Astrocyte (in vitro differentiated cells and primary cell): ENCODE results near the gene CTSL. TPM values are rescaled to one million over a fixed set of nuclear protein-coding genes. Genes with fewer than 3 reads are reported as not detected.

Experiments used
- DNase-seq: peaks from one replicate; pipeline ENCODE4 v3.0.0-alpha.2; 2010; ENCODE audit warnings: low read depth
- FAIRE-seq: peaks from 2 replicates; lab custom pipeline; 2011; peaks lifted over from hg19 to GRCh38; lab: Jason Lieb, UNC
- H2AFZ ChIP-seq: 2 replicates; pipeline ENCODE4 v1.6.0; 2012; ENCODE audit warnings: low read depth, low read length, inconsistent platforms
- H3K27ac ChIP-seq: 2 replicates; pipeline ENCODE4 v1.5.1; 2011; ENCODE audit warnings: low read depth, low read length, inconsistent platforms
- H3K27me3 ChIP-seq: 2 replicates; pipeline ENCODE4 v1.6.0; 2011; ENCODE audit warnings: low read length, inconsistent platforms; ENCODE audit not compliant: insufficient read depth
- H3K36me3 ChIP-seq: 2 replicates; pipeline ENCODE4 v1.5.1; 2011; ENCODE audit warnings: low read length, inconsistent platforms; ENCODE audit not compliant: insufficient read depth
- H3K4me1 ChIP-seq: 2 replicates; pipeline ENCODE4 v1.5.1; 2011; ENCODE audit warnings: low read length, inconsistent platforms; ENCODE audit not compliant: insufficient read depth
- H3K4me2 ChIP-seq: 2 replicates; pipeline ENCODE4 v1.6.0; 2012; ENCODE audit warnings: low read length, inconsistent platforms
- H3K4me3 ChIP-seq: 2 replicates; pipeline ENCODE4 v1.5.1; 2011; ENCODE audit warnings: low read depth, mild to moderate bottlenecking, low read length, inconsistent platforms; ENCODE audit not compliant: insufficient read depth
- H3K79me2 ChIP-seq: 2 replicates; pipeline ENCODE4 v1.6.0; 2012; ENCODE audit warnings: mild to moderate bottlenecking, low read length, inconsistent platforms; ENCODE audit not compliant: insufficient read depth
- H3K9ac ChIP-seq: 2 replicates; pipeline ENCODE4 v1.6.0; 2012; ENCODE audit warnings: mild to moderate bottlenecking, low read length, inconsistent platforms
- H3K9me3 ChIP-seq: 2 replicates; pipeline ENCODE4 v1.5.1; 2012; ENCODE audit warnings: low read depth, mild to moderate bottlenecking, low read length, inconsistent platforms; ENCODE audit not compliant: insufficient read depth
- H4K20me1 ChIP-seq: 2 replicates; pipeline ENCODE4 v1.6.0; 2012; ENCODE audit warnings: low read length, inconsistent platforms; ENCODE audit not compliant: insufficient read depth
- H3K27ac Mint-ChIP-seq: one replicate; pipeline ENCODE4 v1.8.0; 2021; ENCODE audit warnings: mild to moderate bottlenecking, mixed read lengths; ENCODE audit not compliant: unreplicated experiment
- H3K27me3 Mint-ChIP-seq: one replicate; pipeline ENCODE4 v1.8.0; 2021; ENCODE audit warnings: low read depth, mixed read lengths; ENCODE audit not compliant: unreplicated experiment
- H3K36me3 Mint-ChIP-seq: one replicate; pipeline ENCODE4 v1.8.0; 2021; ENCODE audit warnings: low read depth, mixed read lengths; ENCODE audit not compliant: unreplicated experiment
- H3K4me1 Mint-ChIP-seq: one replicate; pipeline ENCODE4 v1.8.0; 2021; ENCODE audit warnings: low read depth, mixed read lengths; ENCODE audit not compliant: unreplicated experiment
- H3K4me3 Mint-ChIP-seq: one replicate; pipeline ENCODE4 v1.8.0; 2021; ENCODE audit warnings: mild to moderate bottlenecking, moderate library complexity, mixed read lengths; ENCODE audit not compliant: unreplicated experiment
- H3K9me3 Mint-ChIP-seq: one replicate; pipeline ENCODE4 v1.8.0; 2021; ENCODE audit warnings: mild to moderate bottlenecking, mixed read lengths; ENCODE audit not compliant: unreplicated experiment
- CTCF ChIP-seq: IDR thresholded peaks from 2 replicates; pipeline ENCODE4 v1.5.1; 2011; ENCODE audit warnings: low read depth, mild to moderate bottlenecking, inconsistent platforms, low read length, moderate library complexity; ENCODE audit not compliant: insufficient read depth
- EZH2 ChIP-seq: IDR thresholded peaks from 2 replicates; pipeline ENCODE4 v1.6.1; 2012; ENCODE audit warnings: mild to moderate bottlenecking, low read length, inconsistent platforms; ENCODE audit not compliant: insufficient read depth
- total RNA-seq: library from RNA; stranded (reverse); gene quantifications from 2 replicates; pipeline ENCODE4 v1.2.1, GENCODE V29; 2021

Gene CTSL
- total RNA-seq, 1 donor from 2014 or later: 94.9 TPM

- DNase-seq: no peak
- Mint-ChIP-seq H3K27ac (no peak overlapping the region), H3K4me3 (no peak overlapping the region), H3K9me3 (peaks cover 4% of the 10 kb centered on the region), H3K36me3 (no peaks in the 10 kb centered on the region), H3K27me3 (peaks cover 13% of the 10 kb centered on the region), H3K4me1 (no peaks in the 10 kb centered on the region)
- Histone ChIP-seq H3K36me3 (no peaks in the 10 kb centered on the region), H3K4me1 (no peaks in the 10 kb centered on the region), H3K9ac (no peak overlapping the region), H2AFZ (no peak overlapping the region), H3K4me3 (no peak overlapping the region), H3K79me2 (no peaks in the 10 kb centered on the region), H3K27me3 (peaks cover 2% of the 10 kb centered on the region), H3K4me2 (no peak overlapping the region), H3K27ac (no peak overlapping the region), H4K20me1 (no peaks in the 10 kb centered on the region), H3K9me3 (no peaks in the 10 kb centered on the region)
- TF ChIP-seq CTCF: no peak
- no peak for TF ChIP-seq EZH2
- FAIRE-seq: no peak
Measured at GRCh38 chr9:87776481-87777379, 50.8 kb downstream of the CTSL start.

GRCh38 chr9:87778996-87779395, 53.1 kb downstream of the CTSL start:
- Histone ChIP-seq H3K27ac (no peak overlapping the region), H3K9me3 (no peaks in the 10 kb centered on the region), H3K36me3 (no peaks in the 10 kb centered on the region), H4K20me1 (no peaks in the 10 kb centered on the region), H3K4me2 (no peak overlapping the region), H3K27me3 (no peaks in the 10 kb centered on the region), H3K9ac (no peak overlapping the region), H2AFZ (no peak overlapping the region), H3K79me2 (no peaks in the 10 kb centered on the region), H3K4me3 (no peak overlapping the region), H3K4me1 (no peaks in the 10 kb centered on the region)
- no peak overlapping the region for H3K27ac Mint-ChIP-seq
- no peak overlapping the region for H3K4me3 Mint-ChIP-seq
- TF ChIP-seq EZH2 (no peak), CTCF (no peak)
- DNase-seq: no peak
- H3K36me3 Mint-ChIP-seq: no peaks in the 10 kb centered on the region
- peaks cover 4% of the 10 kb centered on the region for H3K9me3 Mint-ChIP-seq
- peaks cover 4% of the 10 kb centered on the region for H3K27me3 Mint-ChIP-seq
- no peak for FAIRE-seq
- H3K4me1 Mint-ChIP-seq: no peaks in the 10 kb centered on the region

Other genes starting within 250 kb of the CTSL start
- gene DAPK1, start 228.3 kb upstream of the CTSL start, total RNA-seq: 31.1 and 35.1 TPM in 2 replicates
- gene SPATA31E1, start 156.8 kb downstream of the CTSL start, total RNA-seq: not detected in 2 replicates
- gene SPATA31C1, start 191.8 kb downstream of the CTSL start, total RNA-seq: not detected in 2 replicates
- gene CDK20, start 248.4 kb downstream of the CTSL start, total RNA-seq: 4.5 and 4.7 TPM in 2 replicates